Ascending aorta (tissue), 2 donors: Measurements from ENCODE around the gene GAREM2. TPM values are rescaled to one million over a fixed set of nuclear protein-coding genes. Genes with fewer than 3 reads are reported as not detected.

Source experiments
- DNase-seq, 2 donors: peaks; one replicate each; pipeline ENCODE4 v3.0.0-alpha.2; 2019; ENCODE audit warnings: low spot score in 2 of 2
- H3K27ac ChIP-seq, 2 donors: fragments of 200-600 bp; sonication (generic); one replicate each; pipeline ENCODE4 v1.5.1; 2016 to 2017; ENCODE audit warnings: mild to moderate bottlenecking in 1 of 2
- H3K27me3 ChIP-seq: fragments of 200-600 bp; sonication (generic); one replicate; pipeline ENCODE4 v1.5.1; 2017
- H3K36me3 ChIP-seq, 2 donors: fragments of 200-600 bp; sonication (generic); one replicate each; pipeline ENCODE4 v1.5.1; 2016
- H3K4me1 ChIP-seq, 2 donors: fragments of 200-600 bp; sonication (generic); one replicate each; pipeline ENCODE4 v1.5.1; 2016 to 2017; ENCODE audit warnings: mild to moderate bottlenecking in 1 of 2
- H3K4me3 ChIP-seq, 2 donors: fragments of 200-600 bp; sonication (generic); one replicate each; pipeline ENCODE4 v1.5.1; 2016 to 2017; ENCODE audit warnings: mild to moderate bottlenecking in 1 of 2
- H3K9me3 ChIP-seq, 2 donors: fragments of 200-600 bp; sonication (generic); one replicate each; pipeline ENCODE4 v1.5.1; 2016
- intact Hi-C: fragments of 100-400 bp; cut with DNase I; formaldehyde crosslinking; loops from one replicate; pipeline ENCODE4 v1.15.1; 2023
- total RNA-seq: library from RNA; depleted of rRNA; stranded (reverse); fragments of >200 nt; gene quantifications from one replicate; pipeline ENCODE4 v1.1.0, GENCODE V29; 2016
- TF ChIP-seq, protein P1 (sequence below), 3 experiments: fragments of 200-600 bp in 2 of 3; fragments of 450-650 bp in 1 of 3; sonication (generic) in 2 of 3; IDR thresholded peaks; one replicate each; pipeline ENCODE4 v1.5.1; 2016 to 2019; ENCODE audit warnings: antibody characterized with exemption in 3 of 3, mild to moderate bottlenecking in 1 of 3, moderate library complexity in 1 of 3

GAREM2 gene
- total RNA-seq, 1 donor from 2014 or later: 2.1 TPM

GRCh38 chr2:26197516-26197915 is 24.6 kb downstream of the GAREM2 start:
- Histone ChIP-seq H3K36me3 (peaks cover 69 to 91% of the 10 kb centered on the region in 2 donors), H3K4me1 (no peaks in the 10 kb centered on the region), H3K4me3 (no peak overlapping the region), H3K9me3 (no peaks in the 10 kb centered on the region), H3K27ac (no peak overlapping the region), H3K27me3 (no peaks in the 10 kb centered on the region)
- DNase-seq: no peak
- TF ChIP-seq, protein P1, sequence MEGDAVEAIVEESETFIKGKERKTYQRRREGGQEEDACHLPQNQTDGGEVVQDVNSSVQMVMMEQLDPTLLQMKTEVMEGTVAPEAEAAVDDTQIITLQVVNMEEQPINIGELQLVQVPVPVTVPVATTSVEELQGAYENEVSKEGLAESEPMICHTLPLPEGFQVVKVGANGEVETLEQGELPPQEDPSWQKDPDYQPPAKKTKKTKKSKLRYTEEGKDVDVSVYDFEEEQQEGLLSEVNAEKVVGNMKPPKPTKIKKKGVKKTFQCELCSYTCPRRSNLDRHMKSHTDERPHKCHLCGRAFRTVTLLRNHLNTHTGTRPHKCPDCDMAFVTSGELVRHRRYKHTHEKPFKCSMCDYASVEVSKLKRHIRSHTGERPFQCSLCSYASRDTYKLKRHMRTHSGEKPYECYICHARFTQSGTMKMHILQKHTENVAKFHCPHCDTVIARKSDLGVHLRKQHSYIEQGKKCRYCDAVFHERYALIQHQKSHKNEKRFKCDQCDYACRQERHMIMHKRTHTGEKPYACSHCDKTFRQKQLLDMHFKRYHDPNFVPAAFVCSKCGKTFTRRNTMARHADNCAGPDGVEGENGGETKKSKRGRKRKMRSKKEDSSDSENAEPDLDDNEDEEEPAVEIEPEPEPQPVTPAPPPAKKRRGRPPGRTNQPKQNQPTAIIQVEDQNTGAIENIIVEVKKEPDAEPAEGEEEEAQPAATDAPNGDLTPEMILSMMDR (IDR thresholded peaks at IDR 0.05): no peak
- intact Hi-C loops: no loop called here

DNA sequence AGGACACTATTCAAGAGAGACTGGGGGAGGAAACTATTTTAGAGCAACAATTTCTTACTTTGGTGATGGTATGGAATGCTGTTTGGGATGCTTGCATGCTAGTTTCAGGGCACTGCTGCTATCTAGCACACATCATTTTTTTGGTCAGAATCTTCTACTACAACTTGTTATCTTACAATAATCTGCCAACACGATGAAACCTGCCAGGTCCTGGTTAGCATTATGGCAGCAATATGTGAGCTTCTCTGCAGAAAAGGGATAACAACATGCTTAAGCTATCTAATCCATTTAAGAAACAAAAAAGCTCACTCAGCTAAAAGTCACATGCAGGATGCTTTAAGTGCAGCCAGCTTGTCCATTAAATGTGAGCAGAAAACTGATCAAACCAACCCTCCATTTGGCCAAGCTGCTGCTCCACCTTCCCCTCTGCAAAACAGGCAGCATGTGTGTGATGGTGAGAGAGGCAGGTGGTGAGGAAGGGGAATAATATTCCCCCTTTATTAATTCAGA is 30.1 kb downstream of the GAREM2 start:
- no peaks in the 10 kb centered on the region for H3K9me3 ChIP-seq
- intact Hi-C loops: no loop called here
- H3K27me3 ChIP-seq: no peaks in the 10 kb centered on the region
- H3K27ac ChIP-seq: no peak overlapping the region
- TF ChIP-seq, protein P1 (IDR thresholded peaks at IDR 0.05): no peak
- no peaks in the 10 kb centered on the region for H3K4me1 ChIP-seq
- no peak for DNase-seq
- peaks cover 54 to 71% of the 10 kb centered on the region in 2 donors for H3K36me3 ChIP-seq
- H3K4me3 ChIP-seq: no peak overlapping the region

DNA sequence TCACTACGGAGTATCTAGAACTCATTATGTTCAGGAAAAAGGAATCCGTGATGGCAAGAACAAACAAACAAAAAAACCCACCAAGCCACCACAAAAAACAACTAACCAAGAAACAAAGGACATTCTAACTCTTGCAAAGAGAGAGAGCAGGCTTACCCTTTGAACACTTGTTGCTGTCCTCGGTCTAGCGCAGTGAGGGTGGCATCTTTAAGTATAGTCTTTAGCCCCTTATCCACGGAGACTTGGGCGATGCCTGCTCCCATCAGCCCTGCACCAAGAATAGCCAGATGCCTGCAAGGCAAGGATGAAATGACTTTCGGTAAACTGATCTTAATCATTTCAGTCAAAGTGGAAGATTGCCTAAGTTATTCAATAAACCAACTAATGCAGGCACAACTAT is 31.0 kb downstream of the GAREM2 start:
- H3K27ac ChIP-seq: no peak overlapping the region
- no peaks in the 10 kb centered on the region for H3K4me1 ChIP-seq
- H3K27me3 ChIP-seq: no peaks in the 10 kb centered on the region
- no peak overlapping the region for H3K4me3 ChIP-seq
- TF ChIP-seq, protein P1 (IDR thresholded peaks at IDR 0.05): no peak
- DNase-seq: no peak
- no peaks in the 10 kb centered on the region for H3K9me3 ChIP-seq
- peaks cover 54 to 76% of the 10 kb centered on the region in 2 donors for H3K36me3 ChIP-seq
- intact Hi-C loops: no loop called here

- Histone ChIP-seq H3K27ac (no peak overlapping the region), H3K4me1 (no peaks in the 10 kb centered on the region), H3K9me3 (no peaks in the 10 kb centered on the region), H3K27me3 (no peaks in the 10 kb centered on the region), H3K4me3 (no peak overlapping the region), H3K36me3 (peaks cover 61 to 77% of the 10 kb centered on the region in 2 donors)
- no peak for DNase-seq
- TF ChIP-seq, protein P1 (IDR thresholded peaks at IDR 0.05): no peak
- intact Hi-C loops: no loop called here
Observed at GRCh38 chr2:26212011-26212410, 39.1 kb downstream of the GAREM2 start.

- no peak overlapping the region for H3K4me3 ChIP-seq
- no peak for DNase-seq
- no peaks in the 10 kb centered on the region for H3K9me3 ChIP-seq
- no peaks in the 10 kb centered on the region for H3K4me1 ChIP-seq
- H3K27me3 ChIP-seq: no peaks in the 10 kb centered on the region
- peaks cover 63 to 71% of the 10 kb centered on the region in 2 donors for H3K36me3 ChIP-seq
- TF ChIP-seq, protein P1 (IDR thresholded peaks at IDR 0.05): no peak
- intact Hi-C loops: no loop called here
- no peak overlapping the region for H3K27ac ChIP-seq
Observed at GRCh38 chr2:26214759-26215158, 41.9 kb downstream of the GAREM2 start.

- TF ChIP-seq, protein P1 (IDR thresholded peaks at IDR 0.05): no peak
- H3K27me3 ChIP-seq: no peaks in the 10 kb centered on the region
- no peaks in the 10 kb centered on the region for H3K4me1 ChIP-seq
- no peaks in the 10 kb centered on the region for H3K9me3 ChIP-seq
- no peak overlapping the region for H3K4me3 ChIP-seq
- H3K36me3 ChIP-seq: peaks cover 55 to 67% of the 10 kb centered on the region in 2 donors
- DNase-seq: no peak
- intact Hi-C loops: no loop called here
- no peak overlapping the region for H3K27ac ChIP-seq
Observed at GRCh38 chr2:26215833-26216232, 42.9 kb downstream of the GAREM2 start.
